NOMO-1 (cell line): ENCODE results near the gene KRT222.

ENCODE experiments used
- DNase-seq, 2 experiments: peaks; one replicate each; lab custom pipeline; 2025; ENCODE audit not compliant: unreplicated experiment in 2 of 2; lab: John Stamatoyannopoulos, UW

Gene KRT222

GRCh38 chr17:40664582-40665333, at the start of gene KRT222:
Gene KRT222 (minus strand): TSS chr17:40665177. CDS start chr17:40665099, 78 bp downstream.
- DNase-seq, result no peak

GRCh38 chr17:40714473-40714872, 49.5 kb upstream of the KRT222 start:
- DNase-seq, result no peak

DNA sequence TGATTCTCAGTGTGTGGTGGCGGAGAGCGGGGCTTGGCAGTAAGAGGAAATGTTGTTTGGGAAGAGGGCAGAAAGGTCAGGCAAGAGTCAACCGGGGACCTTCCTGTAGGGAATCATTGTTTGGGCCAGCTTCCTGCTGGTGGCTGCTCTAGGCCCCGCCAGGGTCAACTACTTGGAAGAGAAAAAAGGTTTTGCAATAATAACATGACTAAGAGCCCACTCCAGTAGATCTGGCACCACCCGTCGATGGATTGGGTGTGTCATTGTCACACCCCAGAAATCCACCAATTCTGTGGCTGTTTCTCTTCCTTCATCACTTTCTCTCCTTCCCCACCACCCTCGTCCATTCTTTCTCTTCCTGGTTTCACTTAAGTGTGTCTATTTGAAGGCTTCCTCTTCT, 42.8 kb upstream of the KRT222 start:
- peak; percentile 46 to 60 for DNase-seq

DNA sequence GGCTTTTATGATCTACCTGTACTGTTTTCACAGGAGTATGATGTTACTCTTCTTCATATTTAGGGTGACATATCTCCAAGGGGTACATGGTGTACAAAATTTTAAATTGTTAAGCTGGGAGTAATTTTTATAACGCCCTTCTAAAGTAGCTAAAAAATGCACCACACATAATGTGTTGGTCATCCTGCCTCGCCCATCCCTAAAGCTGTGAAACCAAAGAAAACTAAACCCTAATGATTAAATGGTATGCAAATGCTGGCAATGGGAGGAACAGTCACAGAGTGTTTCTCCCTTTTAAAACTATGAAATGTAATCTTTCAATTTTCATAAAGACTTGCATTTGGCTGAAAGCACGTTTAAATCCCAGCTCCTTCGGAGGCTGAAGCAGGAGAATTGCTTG, 40.6 kb upstream of the KRT222 start:
- DNase-seq, result no peak

- DNase-seq, result no peak
Observed at GRCh38 chr17:40703652-40704051, 38.7 kb upstream of the KRT222 start, which contains the start of gene KRT24. Gene KRT24 (minus strand): TSS chr17:40703752. CDS start chr17:40703693, 59 bp downstream.

GRCh38 chr17:40702271-40702670, 37.3 kb upstream of the KRT222 start:
- DNase-seq, result no peak

GRCh38 chr17:40699853-40700252, 34.9 kb upstream of the KRT222 start:
- no peak for DNase-seq

GRCh38 chr17:40699371-40699770, 34.4 kb upstream of the KRT222 start:
- no peak for DNase-seq

DNA sequence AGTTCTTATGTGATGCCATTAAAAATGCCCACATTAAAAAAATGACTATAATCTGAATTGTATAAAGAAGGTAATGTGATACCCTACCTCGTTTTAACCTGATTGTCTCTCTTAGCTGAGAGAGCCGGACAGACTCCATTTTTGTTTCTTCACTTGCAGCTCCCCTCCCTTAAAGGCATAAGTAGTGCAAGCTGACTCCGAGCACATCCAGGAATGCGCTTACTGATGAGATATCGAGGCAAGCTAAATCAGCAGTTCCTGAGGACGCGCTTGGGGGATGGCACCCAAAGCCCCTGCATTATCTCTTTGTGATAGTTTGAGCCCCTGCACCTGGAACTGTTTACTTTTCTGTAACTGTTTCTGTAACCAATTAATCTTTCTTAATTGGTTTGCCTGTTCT, 32.3 kb upstream of the KRT222 start:
- no peak for DNase-seq

DNA sequence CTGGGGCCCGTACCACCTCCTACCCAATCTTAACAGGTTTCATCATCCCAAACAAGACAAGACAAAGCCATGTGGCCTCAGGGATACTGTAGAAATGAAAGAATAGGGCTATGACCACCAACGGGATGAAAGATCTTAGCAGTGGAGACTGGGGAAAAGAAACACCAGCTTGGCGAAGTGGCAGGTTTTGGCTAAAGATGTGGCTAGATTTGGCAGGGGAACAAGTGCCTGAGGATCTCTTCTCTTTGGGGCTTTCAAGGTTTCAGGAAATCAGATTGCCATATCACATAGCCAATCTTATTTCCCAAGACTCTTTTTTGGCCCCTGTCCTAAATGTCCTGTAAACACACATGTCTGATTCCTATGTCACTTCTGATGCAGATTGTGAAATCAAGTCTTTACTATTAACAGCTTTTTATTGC, 31.7 kb upstream of the KRT222 start:
- no peak for DNase-seq

- DNase-seq, result no peak
Observed at GRCh38 chr17:40695874-40696472, 31.0 kb upstream of the KRT222 start.

- DNase-seq, result no peak
Observed at GRCh38 chr17:40694584-40694983, 29.6 kb upstream of the KRT222 start.

GRCh38 chr17:40687106-40687505, 22.1 kb upstream of the KRT222 start:
- DNase-seq, result no peak

DNA sequence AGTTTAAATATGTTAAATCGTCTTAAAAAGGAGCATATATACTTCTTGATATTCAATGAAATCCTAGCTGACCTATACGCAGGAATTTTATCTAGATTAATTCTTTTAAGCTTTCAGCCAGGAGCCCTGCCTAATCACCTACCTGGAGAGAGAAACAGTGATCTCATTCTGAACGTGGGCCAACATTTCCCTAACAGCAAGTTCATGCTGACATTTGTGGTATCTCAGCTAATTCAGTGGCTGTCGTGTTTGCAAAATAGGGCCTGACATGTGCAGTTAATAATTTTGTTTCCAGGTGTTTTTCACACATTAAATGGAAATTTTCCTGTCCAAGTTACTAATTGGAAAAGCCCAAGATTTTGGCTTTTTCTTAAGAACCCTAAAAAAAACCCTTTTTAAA, 21.2 kb upstream of the KRT222 start:
- no peak for DNase-seq

DNA sequence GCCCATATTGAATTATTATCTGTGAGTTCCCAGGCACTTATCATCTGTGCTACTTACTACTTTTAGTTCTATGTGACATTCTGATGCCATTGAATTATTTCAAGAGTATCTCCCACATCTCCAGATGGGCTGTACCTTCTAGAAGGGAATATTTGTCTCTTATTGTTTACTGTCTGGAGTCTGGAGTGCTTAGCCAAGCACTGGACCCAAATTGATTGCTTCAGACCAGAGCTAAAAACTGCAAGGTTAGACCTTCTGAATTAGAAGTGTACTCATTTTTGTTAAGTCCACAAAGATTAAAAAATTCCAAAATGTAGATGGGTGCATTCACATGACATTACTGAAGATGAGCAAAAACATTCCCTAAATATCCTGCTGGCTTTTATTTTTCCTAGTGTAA, 16.0 kb upstream of the KRT222 start:
- no peak for DNase-seq

- peak in 1 of 2 experiments; percentile 44 for DNase-seq
Observed at GRCh38 chr17:40679523-40679907, 14.5 kb upstream of the KRT222 start.

DNA sequence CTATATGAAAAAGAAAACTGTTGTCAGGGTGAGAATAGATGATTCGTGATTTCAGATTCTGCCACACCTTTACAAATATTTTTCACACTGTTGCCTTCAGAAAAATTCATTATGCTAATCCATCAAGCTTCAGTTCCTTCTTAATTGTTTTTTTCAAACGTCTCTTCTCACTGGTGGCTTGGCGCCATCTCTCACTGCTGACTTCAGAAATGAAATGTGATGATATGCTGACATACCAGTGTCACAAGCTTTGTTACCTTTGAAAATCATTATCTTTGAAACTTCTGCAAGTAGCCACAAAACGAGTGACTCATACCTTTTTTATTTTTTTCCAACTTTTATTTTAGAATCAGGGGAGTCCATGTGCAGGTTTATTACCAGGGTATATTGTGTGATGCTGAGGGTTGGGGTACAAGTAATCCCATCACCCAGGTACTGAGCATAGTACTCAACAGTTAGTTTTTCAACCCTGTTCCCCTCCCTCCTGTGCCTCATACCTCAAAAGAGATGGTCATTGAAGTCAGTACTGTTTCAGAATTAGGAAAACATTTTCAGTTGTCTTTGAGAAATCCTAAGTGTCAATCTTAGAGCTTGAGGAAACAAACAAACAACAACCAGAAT, 14.0 kb upstream of the KRT222 start:
- DNase-seq, result peak; percentile 18 to 46

GRCh38 chr17:40675905-40676304, 10.9 kb upstream of the KRT222 start:
- peak; percentile 90 to 94 for DNase-seq

DNA sequence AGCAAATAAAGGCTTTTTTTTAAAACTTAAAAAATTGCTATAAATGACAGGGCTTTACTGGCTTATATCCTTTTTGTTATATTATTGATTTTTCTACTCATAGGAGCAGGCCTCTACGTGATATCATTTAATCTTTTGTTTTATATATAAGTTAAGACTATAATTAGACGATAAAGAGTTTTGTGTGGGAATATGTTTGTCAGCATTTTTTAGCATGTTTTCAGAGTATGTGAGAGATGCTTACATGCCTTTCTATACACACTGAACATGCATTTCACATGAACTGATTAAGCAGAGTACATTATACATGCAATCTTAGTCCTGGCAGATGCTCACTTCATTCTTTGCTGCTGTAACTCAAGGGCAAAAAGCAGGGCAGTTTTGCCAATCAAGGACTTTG, 7.7 kb upstream of the KRT222 start:
- DNase-seq, result no peak

DNA sequence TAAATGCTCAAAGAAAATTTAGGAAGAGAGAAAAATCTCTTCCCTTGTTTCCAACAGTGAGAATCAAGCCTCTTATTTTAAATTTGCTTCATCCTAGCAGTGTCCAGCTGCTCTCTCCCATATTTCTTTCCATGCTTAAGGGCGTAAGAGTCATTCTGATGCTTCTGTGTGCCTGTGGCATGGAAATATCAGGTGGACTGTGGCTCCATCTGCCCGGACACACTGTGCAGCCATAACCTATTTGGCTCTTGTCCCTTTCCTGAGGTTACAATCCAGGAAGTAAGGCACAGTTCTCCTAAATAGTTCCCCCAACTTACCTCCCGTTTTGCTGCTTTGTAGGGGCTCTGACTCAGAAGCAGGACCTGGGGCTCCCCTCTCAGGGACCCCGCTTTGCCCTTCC, 6.3 kb upstream of the KRT222 start:
- DNase-seq, result no peak

DNA sequence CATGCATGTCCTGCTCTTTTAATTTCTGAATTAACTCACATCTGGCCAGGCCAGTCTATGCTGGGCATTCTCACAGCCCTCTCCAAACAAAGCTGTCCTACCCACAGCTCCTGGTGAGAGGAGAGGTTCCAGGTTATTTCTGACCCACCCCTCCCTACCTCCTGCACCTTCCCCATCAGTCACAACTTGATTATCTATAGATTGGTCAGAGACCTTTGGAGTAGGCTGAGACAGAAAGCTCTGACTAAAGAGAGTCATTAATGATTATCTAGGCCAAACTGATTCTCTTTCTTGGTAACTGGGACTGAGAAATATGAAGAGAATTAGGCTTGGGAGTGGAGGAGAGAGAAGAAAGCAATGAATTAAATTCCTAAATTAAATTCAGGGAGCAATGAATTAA, 1.4 kb upstream of the KRT222 start:
- no peak for DNase-seq

- DNase-seq, result no peak
Observed at GRCh38 chr17:40663252-40663651, 1.7 kb downstream of the KRT222 start.
